Lower leg skin (tissue), 4 donors: ENCODE data around the gene POU2AF3. TPM values are rescaled to one million over a fixed set of nuclear protein-coding genes. Genes with fewer than 3 reads are reported as not detected.

Experiments
- DNase-seq, 2 donors: peaks; one replicate each; pipeline ENCODE4 v3.0.0-alpha.2; 2019; ENCODE audit warnings: low spot score in 2 of 2
- H3K4me3 ChIP-seq: fragments of 200-600 bp; sonication (generic); 2 replicates; pipeline ENCODE4 v1.5.1; 2017; ENCODE audit warnings: mild to moderate bottlenecking, low read depth; ENCODE audit not compliant: poor library complexity, severe bottlenecking
- CTCF ChIP-seq, 3 donors: fragments of 450-650 bp; IDR thresholded peaks; one replicate each; pipeline ENCODE4 v1.5.1; 2016; ENCODE audit warnings: antibody characterized with exemption in 3 of 3, mild to moderate bottlenecking in 3 of 3, moderate library complexity in 2 of 3
- POLR2A ChIP-seq, 2 donors: fragments of 450-650 bp; IDR thresholded peaks; one replicate each; pipeline ENCODE4 v1.6.1; 2016 to 2017; ENCODE audit warnings: antibody characterized with exemption in 2 of 2, mild to moderate bottlenecking in 1 of 2, moderate library complexity in 1 of 2
- WGBS, 2 donors: methylation state at CpG; one replicate each; pipeline ENCODE4 v1.1.5; 2018; 5-methylcytosine and 5-hydroxymethylcytosine counted together
- intact Hi-C: fragments of 100-400 bp; cut with DNase I; formaldehyde crosslinking; loops from one replicate; pipeline ENCODE4 v1.15.0; 2023; ENCODE audit warnings: low total_unique reads
- total RNA-seq, 4 donors: library from RNA; depleted of rRNA; stranded (reverse); fragments of >200 nt; gene quantifications; one replicate each; pipeline ENCODE4 v1.1.0, GENCODE V29; 2016

Gene POU2AF3
- not detected for total RNA-seq

GRCh38 chr11:111298413-111299100 lies at the start of gene POU2AF3:
Gene POU2AF3, plus strand, starts transcription at chr11:111298546. Its CDS starts 36 bp downstream, at chr11:111298582.
- intact Hi-C loops = no loop called here

GRCh38 chr11:111250936-111251335 lies 47.4 kb upstream of the POU2AF3 start:
- no peak overlapping the region for H3K4me3 ChIP-seq
- TF ChIP-seq POLR2A (IDR thresholded peaks at IDR 0.05) = no peak
- intact Hi-C loops = no loop called here
- WGBS, 2 donors = 59 to 70% methylated on average over 2 of the region's 2 CpGs
- DNase-seq = no peak

More at GRCh38 chr11:111298413-111299100, at the start of gene POU2AF3:
- TF ChIP-seq POLR2A (IDR thresholded peaks at IDR 0.05) = no peak
- TF ChIP-seq CTCF (IDR thresholded peaks at IDR 0.05) = no peak
- WGBS, 2 donors = 14 to 22% methylated on average over 22 to 32 of the region's 57 CpGs
- no peak for DNase-seq
- H3K4me3 ChIP-seq = peak within 1 kb of the TSS; percentile 19

GRCh38 chr11:111253131-111253530 lies 45.2 kb upstream of the POU2AF3 start:
- DNase-seq = no peak
- TF ChIP-seq CTCF (IDR thresholded peaks at IDR 0.05) (no peak), POLR2A (IDR thresholded peaks at IDR 0.05) (no peak)
- intact Hi-C loops = no loop called here
- no peak overlapping the region for H3K4me3 ChIP-seq
- 39 to 52% methylated on average over 1 of the region's 1 CpG for WGBS, 2 donors

- 85 to 86% methylated on average over 5 of the region's 5 CpGs for WGBS, 2 donors
- DNase-seq = no peak
- intact Hi-C loops = no loop called here
- H3K4me3 ChIP-seq = no peak overlapping the region
- TF ChIP-seq CTCF (IDR thresholded peaks at IDR 0.05) (no peak), POLR2A (IDR thresholded peaks at IDR 0.05) (no peak)
Observed at GRCh38 chr11:111253630-111254029, 44.7 kb upstream of the POU2AF3 start.

GRCh38 chr11:111258046-111258445 lies 40.3 kb upstream of the POU2AF3 start:
- DNase-seq = no peak
- no peak overlapping the region for H3K4me3 ChIP-seq
- no peak for TF ChIP-seq POLR2A (IDR thresholded peaks at IDR 0.05)
- no peak for TF ChIP-seq CTCF (IDR thresholded peaks at IDR 0.05)
- intact Hi-C loops = no loop called here
- WGBS, 2 donors = 91% methylated on average over 4 of the region's 4 CpGs

GRCh38 chr11:111259896-111260295 lies 38.5 kb upstream of the POU2AF3 start:
- intact Hi-C loops = no loop called here
- 91 to 93% methylated on average over 4 of the region's 4 CpGs for whole genome bisulfite sequencing, 2 donors
- TF ChIP-seq CTCF (IDR thresholded peaks at IDR 0.05) (no peak), POLR2A (IDR thresholded peaks at IDR 0.05) (no peak)
- H3K4me3 ChIP-seq = no peak overlapping the region
- no peak for DNase-seq
